HAP-1 (cell line): ENCODE data around the gene SVOPL.

Experiments used
- DNase-seq, 2 experiments: peaks; one replicate each; pipeline ENCODE4 v3.0.0-alpha.2; 2016 to 2020; ENCODE audit warnings: low spot score in 2 of 2
- H3K27me3 ChIP-seq: fragments of 250-450 bp; sonication (Bioruptor Pico); 2 replicates; pipeline ENCODE4 v1.5.1; 2020; ENCODE audit warnings: low read depth, mild to moderate bottlenecking, moderate library complexity
- H3K36me3 ChIP-seq: fragments of 250-450 bp; sonication (Bioruptor Pico); replicated peaks from 2 replicates; pipeline ENCODE4 v1.5.1; 2020; ENCODE audit warnings: mild to moderate bottlenecking
- H3K4me1 ChIP-seq: fragments of 250-450 bp; sonication (Bioruptor Pico); 2 replicates; pipeline ENCODE4 v1.5.1; 2020; ENCODE audit warnings: mild to moderate bottlenecking
- H3K4me3 ChIP-seq: fragments of 250-450 bp; sonication (Bioruptor Pico); 2 replicates; pipeline ENCODE4 v1.5.1; 2020; ENCODE audit warnings: mild to moderate bottlenecking, moderate library complexity
- H3K9me3 ChIP-seq: fragments of 250-450 bp; sonication (Bioruptor Pico); 2 replicates; pipeline ENCODE4 v1.5.1; 2020; ENCODE audit warnings: mild to moderate bottlenecking, moderate library complexity
- in situ Hi-C: fragments of 300-500 bp; cut with MboI; formaldehyde crosslinking; loops from 3 replicates; pipeline ENCODE4 v1.14.3; 2020; ENCODE audit warnings: low sequenced_read_pairs, inconsistent platforms, mixed read lengths

The SVOPL gene

DNA sequence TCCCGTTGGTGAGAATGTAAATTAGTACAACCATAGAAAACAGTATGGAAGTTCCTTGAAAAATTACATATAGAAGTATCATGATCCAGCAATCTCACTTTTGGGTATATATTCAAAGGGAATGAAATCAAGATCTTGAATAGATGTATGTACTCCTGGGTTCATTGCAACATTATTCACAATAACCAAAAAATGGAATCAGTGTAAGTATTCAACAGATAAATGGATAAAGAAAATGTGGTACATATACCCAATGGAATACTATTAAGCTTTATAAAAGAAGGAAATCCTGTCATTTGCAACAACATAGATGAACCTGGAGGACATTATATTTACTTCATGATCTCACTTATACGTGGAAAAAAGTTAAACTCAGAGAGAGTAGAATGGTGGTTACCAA is 154.3 kb downstream of the SVOPL start:
- in situ Hi-C loops: no loop called here
- H3K9me3 ChIP-seq: no peaks in the 10 kb centered on the region
- H3K27me3 ChIP-seq: no peaks in the 10 kb centered on the region
- H3K36me3 ChIP-seq: peaks cover 79% of the 10 kb centered on the region
- DNase-seq: no peak
- no peak overlapping the region for H3K4me3 ChIP-seq
- H3K4me1 ChIP-seq: no peaks in the 10 kb centered on the region; the same call in 1 of the 2 replicates

DNA sequence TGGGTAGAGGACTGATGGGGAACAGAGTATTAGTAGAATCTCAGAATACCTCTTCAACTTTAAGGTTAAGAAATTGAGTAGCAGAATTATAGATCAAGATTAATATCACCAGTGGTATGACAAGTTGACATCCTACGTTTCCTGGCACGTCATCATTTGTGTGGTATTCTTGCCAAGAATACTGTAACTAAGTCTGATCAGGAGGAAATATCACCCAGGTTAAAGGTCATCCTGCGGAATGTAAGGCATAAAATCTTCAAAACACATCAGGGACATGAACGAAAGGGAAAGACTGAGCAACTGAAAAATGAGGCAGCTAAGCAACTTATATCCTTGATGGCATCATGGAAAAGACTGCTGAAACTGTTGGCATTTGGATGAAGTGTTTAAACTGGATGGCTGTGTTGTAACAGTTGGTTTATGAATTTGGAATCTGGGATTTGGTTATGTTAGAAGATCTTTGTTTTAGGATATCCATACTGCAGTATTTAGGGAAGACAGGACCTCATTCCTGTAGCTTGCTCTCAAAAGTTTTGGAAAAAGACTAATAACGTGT is 155.0 kb downstream of the SVOPL start:
- Histone ChIP-seq H3K4me3 (no peak overlapping the region), H3K4me1 (no peaks in the 10 kb centered on the region; the same call in 1 of the 2 replicates), H3K36me3 (peaks cover 79% of the 10 kb centered on the region), H3K9me3 (no peaks in the 10 kb centered on the region), H3K27me3 (no peaks in the 10 kb centered on the region)
- no peak for DNase-seq
- in situ Hi-C loops: no loop called here

DNA sequence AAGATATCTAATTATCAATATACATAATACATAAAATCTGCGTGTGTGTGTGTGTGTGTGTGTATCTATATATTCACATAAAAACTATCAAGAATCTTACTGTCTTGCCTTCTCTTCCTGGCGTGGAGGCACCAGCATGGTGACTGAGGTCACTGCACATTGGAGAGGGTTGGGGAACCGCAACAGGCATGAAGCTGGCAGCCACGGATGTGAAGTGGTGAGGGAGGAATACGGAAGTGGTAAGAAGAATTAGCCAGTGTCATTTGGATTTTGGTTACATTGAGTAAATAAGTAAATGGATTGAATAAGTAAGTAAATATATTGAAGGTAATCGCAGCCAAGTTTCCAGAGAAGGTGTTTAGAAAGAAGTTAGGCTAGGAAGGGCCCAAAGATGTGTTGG is 156.0 kb downstream of the SVOPL start:
- Histone ChIP-seq H3K4me3 (no peak overlapping the region), H3K9me3 (no peaks in the 10 kb centered on the region), H3K27me3 (no peaks in the 10 kb centered on the region), H3K36me3 (peaks cover 76% of the 10 kb centered on the region), H3K4me1 (no peaks in the 10 kb centered on the region; the same call in 1 of the 2 replicates)
- in situ Hi-C loops: no loop called here
- DNase-seq: no peak
